ENCODE measurements around the gene OTOA. TPM values are rescaled to one million over a fixed set of nuclear protein-coding genes. Genes with fewer than 3 reads are reported as not detected.

OTOA gene
- 0.03 to 0.07 TPM (median 0.05 TPM) in 3 of 5 replicates, not detected in the others for total RNA-seq (2022; extraction: Qiagen RNA extraction; ENCODE audit: low read depth)

DNA sequence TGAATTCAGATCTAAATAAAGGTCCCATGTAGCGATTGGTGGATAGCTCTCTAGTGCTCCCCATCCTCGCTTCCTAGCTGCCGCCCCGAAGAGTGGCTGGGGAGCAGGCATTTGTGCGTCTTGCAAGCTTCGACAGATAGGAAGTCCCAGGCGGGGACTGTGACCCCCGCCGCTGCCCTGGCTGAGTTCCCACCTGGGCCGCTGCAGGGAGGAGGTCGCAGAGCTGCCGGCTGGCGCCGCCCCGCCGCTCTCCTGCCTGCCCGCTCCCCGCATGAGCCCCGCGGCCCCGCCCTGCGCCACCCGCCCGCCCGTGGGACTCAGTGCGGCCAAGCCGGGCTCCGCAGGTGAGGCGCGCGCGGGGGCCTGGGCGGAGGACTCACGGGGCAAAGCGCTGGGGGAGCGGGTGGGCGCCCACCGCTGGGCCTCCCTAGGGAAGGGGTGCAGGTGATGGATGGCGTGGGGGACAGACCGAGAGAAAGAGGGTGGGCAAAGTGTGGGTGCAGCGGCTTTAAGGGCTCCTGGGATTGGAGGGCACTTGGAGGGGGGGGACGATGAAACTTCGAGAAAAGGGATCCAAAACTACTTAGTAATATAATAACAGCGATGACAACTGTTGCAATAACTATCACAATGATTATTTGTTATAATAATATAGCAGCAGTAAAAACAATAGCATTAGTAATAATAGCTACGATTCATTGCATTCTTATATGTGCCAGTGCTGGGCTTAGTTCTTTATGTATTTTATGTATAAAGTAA lies at the start of gene OTOA:
Gene OTOA (plus strand): TSS at position 80 of the 759 bp plus-strand sequence. CDS start 14,547 bp downstream, outside the sequence.

DNA sequence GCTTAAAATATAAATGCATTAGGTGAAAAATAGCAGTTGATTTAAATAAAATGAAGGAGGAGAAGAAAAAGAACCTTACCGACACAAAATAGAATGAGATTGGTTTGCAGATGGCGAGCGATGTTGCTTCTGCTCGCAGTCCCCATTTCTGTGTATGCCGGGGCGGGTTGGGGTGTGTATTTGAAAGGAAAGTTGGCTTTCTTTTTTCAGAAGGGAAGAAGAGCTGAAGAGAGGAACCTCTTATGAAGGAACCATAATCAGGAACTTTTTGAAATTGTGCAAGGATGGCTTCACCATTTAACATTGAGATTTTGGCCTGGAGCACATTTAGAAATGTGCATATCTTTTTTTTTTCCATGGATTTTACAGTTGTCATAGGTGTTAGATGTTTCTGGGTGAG lies 11.3 kb upstream of the OTOA start, which contains the start of gene IGSF6:
Gene IGSF6 (minus strand): TSS at position 156 of the 400 bp plus-strand sequence. CDS start 10 bp downstream, at position 146.

Other genes with a start within 250 kb of the OTOA start
- gene METTL9, start 64.4 kb upstream of the OTOA start, total RNA-seq (2022; extraction: Qiagen RNA extraction; ENCODE audit: low read depth) = 75.9 to 101 TPM (median 96.3 TPM) in 5 replicates
- not detected in 5 replicates for gene IGSF6, start 11.4 kb upstream of the OTOA start, total RNA-seq (2022; extraction: Qiagen RNA extraction; ENCODE audit: low read depth)
- gene NPIPB4, start 193.8 kb downstream of the OTOA start, total RNA-seq (2022; extraction: Qiagen RNA extraction; ENCODE audit: low read depth) = 24.2 to 31.8 TPM (median 26.8 TPM) in 5 replicates

Measured in A549 treated with RU486 at 1 μM for 4 hours (cell line).